ENCODE results near the gene ABCD1.
"Not testable (repeated sequence)": the region's sequence is repeated elsewhere in the genome, so short reads cannot be mapped to it uniquely, and the experiment has no call there.

The ABCD1 gene

GRCh38 chrX:153731845-153732215 is 7.2 kb downstream of the ABCD1 start:
- H3K4me1 Mint-ChIP-seq (ENCODE audit: low read depth): peaks cover 38% of the 10 kb centered on the region
- H3K27ac Mint-ChIP-seq: peak overlapping the region; percentile 1
- H3K36me3 Mint-ChIP-seq (ENCODE audit: low read depth): peaks cover 1% of the 10 kb centered on the region
- H3K4me3 Mint-ChIP-seq: no peak overlapping the region
- peaks cover 25% of the 10 kb centered on the region for H3K27me3 Mint-ChIP-seq
- H3K9me3 Mint-ChIP-seq: peaks cover 4% of the 10 kb centered on the region
- no peak for DNase-seq

- no peak for DNase-seq
- Mint-ChIP-seq H3K27me3 (peaks cover 26% of the 10 kb centered on the region), H3K9me3 (peaks cover 4% of the 10 kb centered on the region), H3K4me3 (no peak overlapping the region), H3K27ac (no peak overlapping the region), H3K4me1 (ENCODE audit: low read depth) (peaks cover 32% of the 10 kb centered on the region), H3K36me3 (ENCODE audit: low read depth) (peaks cover 1% of the 10 kb centered on the region)
Observed at GRCh38 chrX:153732401-153732800, 7.7 kb downstream of the ABCD1 start.

- no peak for DNase-seq
- Mint-ChIP-seq H3K27ac (no peak overlapping the region), H3K9me3 (peaks cover 4% of the 10 kb centered on the region), H3K4me1 (ENCODE audit: low read depth) (peaks cover 27% of the 10 kb centered on the region), H3K27me3 (peaks cover 23% of the 10 kb centered on the region), H3K4me3 (no peak overlapping the region), H3K36me3 (ENCODE audit: low read depth) (peaks cover 1% of the 10 kb centered on the region)
Observed at GRCh38 chrX:153733651-153734240, 9.1 kb downstream of the ABCD1 start.

GRCh38 chrX:153734871-153735270 is 10.2 kb downstream of the ABCD1 start:
- H3K9me3 Mint-ChIP-seq: peaks cover 4% of the 10 kb centered on the region
- DNase-seq: no peak
- H3K27ac Mint-ChIP-seq: no peak overlapping the region
- peaks cover 20% of the 10 kb centered on the region for H3K27me3 Mint-ChIP-seq
- no peak overlapping the region for H3K4me3 Mint-ChIP-seq
- H3K4me1 Mint-ChIP-seq (ENCODE audit: low read depth): peaks cover 32% of the 10 kb centered on the region
- H3K36me3 Mint-ChIP-seq (ENCODE audit: low read depth): no peaks in the 10 kb centered on the region

GRCh38 chrX:153735274-153735673 is 10.6 kb downstream of the ABCD1 start:
- Mint-ChIP-seq H3K27ac (no peak overlapping the region), H3K27me3 (peaks cover 20% of the 10 kb centered on the region), H3K36me3 (ENCODE audit: low read depth) (no peaks in the 10 kb centered on the region), H3K4me3 (no peak overlapping the region), H3K4me1 (ENCODE audit: low read depth) (peaks cover 36% of the 10 kb centered on the region), H3K9me3 (peaks cover 4% of the 10 kb centered on the region)
- peak; percentile 28 for DNase-seq

- DNase-seq: no peak
- Mint-ChIP-seq H3K27ac (no peak overlapping the region), H3K4me3 (no peak overlapping the region), H3K4me1 (ENCODE audit: low read depth) (peaks cover 36% of the 10 kb centered on the region), H3K9me3 (peaks cover 4% of the 10 kb centered on the region), H3K36me3 (ENCODE audit: low read depth) (no peaks in the 10 kb centered on the region), H3K27me3 (peaks cover 23% of the 10 kb centered on the region)
Observed at GRCh38 chrX:153736071-153736820, 11.6 kb downstream of the ABCD1 start.

GRCh38 chrX:153736871-153737441 is 12.3 kb downstream of the ABCD1 start:
- no peak overlapping the region for H3K27ac Mint-ChIP-seq
- H3K4me1 Mint-ChIP-seq (ENCODE audit: low read depth): peaks cover 29% of the 10 kb centered on the region
- no peak for DNase-seq
- H3K36me3 Mint-ChIP-seq (ENCODE audit: low read depth): no peaks in the 10 kb centered on the region
- no peaks in the 10 kb centered on the region for H3K9me3 Mint-ChIP-seq
- H3K4me3 Mint-ChIP-seq: no peak overlapping the region
- peaks cover 27% of the 10 kb centered on the region for H3K27me3 Mint-ChIP-seq

- no peak overlapping the region for H3K27ac Mint-ChIP-seq
- H3K4me3 Mint-ChIP-seq: no peak overlapping the region
- no peaks in the 10 kb centered on the region for H3K36me3 Mint-ChIP-seq (ENCODE audit: low read depth)
Observed at GRCh38 chrX:153738056-153738605, 13.5 kb downstream of the ABCD1 start.

GRCh38 chrX:153739754-153740486 is 15.3 kb downstream of the ABCD1 start:
- Mint-ChIP-seq H3K9me3 (no peaks in the 10 kb centered on the region), H3K27me3 (peaks cover 33% of the 10 kb centered on the region), H3K4me3 (peak overlapping the region; percentile 20), H3K36me3 (ENCODE audit: low read depth) (no peaks in the 10 kb centered on the region), H3K27ac (peak overlapping the region; percentile 33), H3K4me1 (ENCODE audit: low read depth) (peaks cover 27% of the 10 kb centered on the region)
- DNase-seq: peak; percentile 60

More at GRCh38 chrX:153738056-153738605, 13.5 kb downstream of the ABCD1 start:
- Mint-ChIP-seq H3K4me1 (ENCODE audit: low read depth) (peaks cover 26% of the 10 kb centered on the region), H3K9me3 (no peaks in the 10 kb centered on the region), H3K27me3 (peaks cover 29% of the 10 kb centered on the region)
- DNase-seq: no peak

GRCh38 chrX:153740631-153741222 is 16.1 kb downstream of the ABCD1 start:
- peaks cover 38% of the 10 kb centered on the region for H3K27me3 Mint-ChIP-seq
- H3K9me3 Mint-ChIP-seq: no peaks in the 10 kb centered on the region
- H3K27ac Mint-ChIP-seq: peak overlapping the region; percentile 33
- H3K4me3 Mint-ChIP-seq: no peak overlapping the region
- DNase-seq: no peak
- H3K4me1 Mint-ChIP-seq (ENCODE audit: low read depth): peaks cover 19% of the 10 kb centered on the region
- no peaks in the 10 kb centered on the region for H3K36me3 Mint-ChIP-seq (ENCODE audit: low read depth)

GRCh38 chrX:153741446-153741845 is 16.8 kb downstream of the ABCD1 start:
- H3K4me1 Mint-ChIP-seq (ENCODE audit: low read depth): peaks cover 19% of the 10 kb centered on the region

GRCh38 chrX:153742111-153742510 is 17.5 kb downstream of the ABCD1 start:
- H3K27me3 Mint-ChIP-seq: peaks cover 39% of the 10 kb centered on the region
- not testable (repeated sequence) for DNase-seq; H3K9me3 Mint-ChIP-seq; H3K4me3 Mint-ChIP-seq; H3K27ac Mint-ChIP-seq; H3K36me3 Mint-ChIP-seq (ENCODE audit: low read depth)
- peaks cover 19% of the 10 kb centered on the region for H3K4me1 Mint-ChIP-seq (ENCODE audit: low read depth)

More at GRCh38 chrX:153741446-153741845, 16.8 kb downstream of the ABCD1 start:
- H3K9me3 Mint-ChIP-seq: no peaks in the 10 kb centered on the region
- DNase-seq: no peak
- H3K36me3 Mint-ChIP-seq (ENCODE audit: low read depth): no peaks in the 10 kb centered on the region
- no peak overlapping the region for H3K4me3 Mint-ChIP-seq
- no peak overlapping the region for H3K27ac Mint-ChIP-seq
- H3K27me3 Mint-ChIP-seq: peaks cover 38% of the 10 kb centered on the region

GRCh38 chrX:153742796-153743467 is 18.3 kb downstream of the ABCD1 start:
- not testable (repeated sequence) for H3K9me3 Mint-ChIP-seq; H3K36me3 Mint-ChIP-seq (ENCODE audit: low read depth); H3K4me3 Mint-ChIP-seq; H3K27ac Mint-ChIP-seq; DNase-seq
- Mint-ChIP-seq H3K4me1 (ENCODE audit: low read depth) (peaks cover 19% of the 10 kb centered on the region), H3K27me3 (peaks cover 42% of the 10 kb centered on the region)
